MG63 (cell line): Measurements from ENCODE around the gene TSPAN9. TPM values are rescaled to one million over a fixed set of nuclear protein-coding genes. Genes with fewer than 3 reads are reported as not detected.

Experiments
- DNase-seq: peaks from one replicate; pipeline ENCODE4 v3.0.0-alpha.2; 2020
- H3K27me3 ChIP-seq: fragments of 250-450 bp; sonication (Bioruptor Pico); 2 replicates; pipeline ENCODE4 v1.5.1; 2020; ENCODE audit warnings: mild to moderate bottlenecking, moderate library complexity
- H3K36me3 ChIP-seq: fragments of 250-450 bp; sonication (Bioruptor Pico); 2 replicates; pipeline ENCODE4 v1.5.1; 2020; ENCODE audit warnings: mild to moderate bottlenecking, moderate library complexity
- H3K4me3 ChIP-seq: fragments of 250-450 bp; sonication (Bioruptor Pico); 2 replicates; pipeline ENCODE4 v1.5.1; 2020; ENCODE audit warnings: mild to moderate bottlenecking, moderate library complexity
- H3K9me3 ChIP-seq: fragments of 250-450 bp; sonication (Bioruptor Pico); 2 replicates; pipeline ENCODE4 v1.5.1; 2020; ENCODE audit warnings: mild to moderate bottlenecking, moderate library complexity
- total RNA-seq: library from RNA; depleted of rRNA; stranded (reverse); fragments of >200 nt; shearing (Covaris generic); gene quantifications from 2 replicates; pipeline ENCODE4 v1.2.3, GENCODE V29; 2014; ENCODE audit warnings: low replicate concordance; rRNA removed

Gene TSPAN9
- total RNA-seq, result 25.8 and 31.0 TPM in 2 replicates

- Histone ChIP-seq H3K4me3 (peak within 1 kb of the TSS; percentile 67), H3K27me3 (no peaks in the 10 kb centered on the region), H3K9me3 (no peaks in the 10 kb centered on the region), H3K36me3 (no peaks in the 10 kb centered on the region)
- peak; percentile 85 for DNase-seq
Measured at GRCh38 chr12:3076730-3077571, at the start of gene TSPAN9. TSPAN9 (plus strand) TSS chr12:3077379; CDS start chr12:3201194, 123,815 bp downstream.

GRCh38 chr12:3028108-3028507 is 49.1 kb upstream of the TSPAN9 start:
- Histone ChIP-seq H3K27me3 (no peaks in the 10 kb centered on the region), H3K4me3 (no peak overlapping the region), H3K36me3 (peaks cover 28% of the 10 kb centered on the region)

GRCh38 chr12:3030821-3031429 is 46.3 kb upstream of the TSPAN9 start:
- no peaks in the 10 kb centered on the region for H3K9me3 ChIP-seq
- no peak for DNase-seq
- H3K27me3 ChIP-seq, result no peaks in the 10 kb centered on the region
- peaks cover 26% of the 10 kb centered on the region for H3K36me3 ChIP-seq
- no peak overlapping the region for H3K4me3 ChIP-seq

More at GRCh38 chr12:3028108-3028507, 49.1 kb upstream of the TSPAN9 start:
- no peaks in the 10 kb centered on the region for H3K9me3 ChIP-seq
- no peak for DNase-seq

GRCh38 chr12:3032161-3032560 is 45.0 kb upstream of the TSPAN9 start:
- no peak for DNase-seq
- H3K27me3 ChIP-seq, result no peaks in the 10 kb centered on the region
- H3K4me3 ChIP-seq, result no peak overlapping the region
- H3K9me3 ChIP-seq, result no peaks in the 10 kb centered on the region
- H3K36me3 ChIP-seq, result peaks cover 20% of the 10 kb centered on the region

- Histone ChIP-seq H3K27me3 (no peaks in the 10 kb centered on the region), H3K9me3 (no peaks in the 10 kb centered on the region), H3K36me3 (peaks cover 21% of the 10 kb centered on the region), H3K4me3 (no peak overlapping the region)
- DNase-seq, result no peak
Measured at GRCh38 chr12:3032770-3033538, 44.2 kb upstream of the TSPAN9 start.

GRCh38 chr12:3033539-3033867 is 43.7 kb upstream of the TSPAN9 start:
- H3K4me3 ChIP-seq, result no peak overlapping the region
- H3K36me3 ChIP-seq, result peaks cover 18% of the 10 kb centered on the region
- no peaks in the 10 kb centered on the region for H3K9me3 ChIP-seq
- H3K27me3 ChIP-seq, result no peaks in the 10 kb centered on the region
- DNase-seq, result no peak

- Histone ChIP-seq H3K4me3 (no peak overlapping the region), H3K27me3 (no peaks in the 10 kb centered on the region), H3K9me3 (no peaks in the 10 kb centered on the region), H3K36me3 (peaks cover 16% of the 10 kb centered on the region)
- peak; percentile 61 for DNase-seq
Measured at GRCh38 chr12:3034067-3034750, 43.0 kb upstream of the TSPAN9 start.

GRCh38 chr12:3035171-3035570 is 42.0 kb upstream of the TSPAN9 start:
- no peak for DNase-seq
- no peaks in the 10 kb centered on the region for H3K27me3 ChIP-seq
- peaks cover 14% of the 10 kb centered on the region for H3K36me3 ChIP-seq
- no peak overlapping the region for H3K4me3 ChIP-seq
- H3K9me3 ChIP-seq, result no peaks in the 10 kb centered on the region

GRCh38 chr12:3035815-3036702 is 41.1 kb upstream of the TSPAN9 start:
- H3K9me3 ChIP-seq, result no peaks in the 10 kb centered on the region
- no peak overlapping the region for H3K4me3 ChIP-seq
- H3K27me3 ChIP-seq, result no peaks in the 10 kb centered on the region
- H3K36me3 ChIP-seq, result peaks cover 14% of the 10 kb centered on the region
- DNase-seq, result no peak

- H3K4me3 ChIP-seq, result no peak overlapping the region
- H3K36me3 ChIP-seq, result peaks cover 11% of the 10 kb centered on the region
- no peaks in the 10 kb centered on the region for H3K27me3 ChIP-seq
- no peak for DNase-seq
- H3K9me3 ChIP-seq, result no peaks in the 10 kb centered on the region
Measured at GRCh38 chr12:3036901-3037600, 40.1 kb upstream of the TSPAN9 start.

GRCh38 chr12:3038166-3038565 is 39.0 kb upstream of the TSPAN9 start:
- Histone ChIP-seq H3K9me3 (no peaks in the 10 kb centered on the region), H3K36me3 (peaks cover 13% of the 10 kb centered on the region), H3K4me3 (no peak overlapping the region), H3K27me3 (no peaks in the 10 kb centered on the region)
- DNase-seq, result no peak

- no peaks in the 10 kb centered on the region for H3K9me3 ChIP-seq
- H3K27me3 ChIP-seq, result no peaks in the 10 kb centered on the region
- H3K36me3 ChIP-seq, result peaks cover 13% of the 10 kb centered on the region
- DNase-seq, result no peak
- no peak overlapping the region for H3K4me3 ChIP-seq
Measured at GRCh38 chr12:3038926-3039510, 38.2 kb upstream of the TSPAN9 start.

GRCh38 chr12:3040026-3040656 is 37.0 kb upstream of the TSPAN9 start:
- Histone ChIP-seq H3K36me3 (peaks cover 13% of the 10 kb centered on the region), H3K4me3 (no peak overlapping the region), H3K9me3 (no peaks in the 10 kb centered on the region), H3K27me3 (no peaks in the 10 kb centered on the region)
- no peak for DNase-seq

- Histone ChIP-seq H3K4me3 (no peak overlapping the region), H3K27me3 (no peaks in the 10 kb centered on the region), H3K36me3 (peaks cover 13% of the 10 kb centered on the region), H3K9me3 (no peaks in the 10 kb centered on the region)
- DNase-seq, result no peak
Measured at GRCh38 chr12:3040663-3041544, 36.3 kb upstream of the TSPAN9 start.
